SK-N-SH treated with all-trans-retinoic acid at 6 μM for 48 hours (cell line): Measurements from ENCODE around the gene SRMS.

Experiments used
- ATAC-seq: fragments of 200-7000 bp; cut with Tn5 transposase; 3 replicates; pipeline ENCODE4 v1.9.1; 2020; ENCODE audit warnings: mild to moderate bottlenecking, moderate library complexity
- ARNTL ChIP-seq: fragments of 450-650 bp; formaldehyde crosslinking; IDR thresholded peaks from 2 replicates; pipeline ENCODE4 v1.5.0; 2020; ENCODE audit warnings: low read depth, mild to moderate bottlenecking, moderate library complexity, borderline replicate concordance
- BACH2 ChIP-seq: fragments of 250-450 bp; sonication (Bioruptor Pico); IDR thresholded peaks from 2 replicates; pipeline ENCODE4 v1.9.0; 2021; ENCODE audit warnings: mild to moderate bottlenecking, borderline replicate concordance
- CREB5 ChIP-seq: fragments of 250-450 bp; sonication (Bioruptor Pico); IDR thresholded peaks from 2 replicates; pipeline ENCODE4 v1.5.1; 2020; ENCODE audit warnings: low read depth, mild to moderate bottlenecking, moderate library complexity
- CSDC2 ChIP-seq: fragments of 250-450 bp; sonication (Bioruptor Pico); IDR thresholded peaks from 2 replicates; pipeline ENCODE4 v1.5.0; 2020; ENCODE audit warnings: mild to moderate bottlenecking, moderate library complexity
- CSRNP3 ChIP-seq: fragments of 250-450 bp; sonication (Bioruptor Pico); IDR thresholded peaks from 2 replicates; pipeline ENCODE4 v1.5.1; 2021; ENCODE audit warnings: mild to moderate bottlenecking, moderate library complexity
- ESRRG ChIP-seq: fragments of 250-450 bp; sonication (Bioruptor Pico); IDR thresholded peaks from 2 replicates; pipeline ENCODE4 v1.6.1; 2021; ENCODE audit warnings: mild to moderate bottlenecking
- GLIS3 ChIP-seq: fragments of 250-450 bp; sonication (Bioruptor Pico); IDR thresholded peaks from 2 replicates; pipeline ENCODE4 v1.5.0; 2020; ENCODE audit warnings: mild to moderate bottlenecking, moderate library complexity
- ISL1 ChIP-seq: fragments of 250-450 bp; sonication (Bioruptor Pico); IDR thresholded peaks from 2 replicates; pipeline ENCODE4 v2.1.2; 2022; ENCODE audit warnings: mild to moderate bottlenecking, moderate library complexity
- OSR1 ChIP-seq: fragments of 250-450 bp; sonication (Bioruptor Pico); IDR thresholded peaks from 2 replicates; pipeline ENCODE4 v1.8.0; 2022; ENCODE audit warnings: moderate library complexity, mild to moderate bottlenecking, inconsistent platforms
- PATZ1 ChIP-seq: fragments of 250-450 bp; sonication (Bioruptor Pico); IDR thresholded peaks from 2 replicates; pipeline ENCODE4 v1.8.0; 2020; ENCODE audit warnings: mild to moderate bottlenecking, moderate library complexity, borderline replicate concordance
- PPARA ChIP-seq: fragments of 250-450 bp; sonication (Bioruptor Pico); IDR thresholded peaks from 2 replicates; pipeline ENCODE4 v1.5.0; 2020; ENCODE audit warnings: mild to moderate bottlenecking, borderline replicate concordance
- RARB ChIP-seq: fragments of 250-450 bp; sonication (Bioruptor Pico); IDR thresholded peaks from 2 replicates; pipeline ENCODE4 v1.8.0; 2021; ENCODE audit warnings: mild to moderate bottlenecking, moderate library complexity
- TCF4 ChIP-seq: fragments of 250-450 bp; sonication (Bioruptor Pico); IDR thresholded peaks from 2 replicates; pipeline ENCODE4 v1.8.0; 2021; ENCODE audit warnings: mild to moderate bottlenecking, moderate library complexity, borderline replicate concordance
- TOX ChIP-seq: fragments of 250-450 bp; sonication (Bioruptor Pico); IDR thresholded peaks from 2 replicates; pipeline ENCODE4 v1.8.0; 2021; ENCODE audit warnings: mild to moderate bottlenecking, moderate library complexity, borderline replicate concordance
- ZC3H10 ChIP-seq: fragments of 250-450 bp; sonication (Bioruptor Pico); IDR thresholded peaks from 2 replicates; pipeline ENCODE4 v1.5.1; 2021; ENCODE audit warnings: mild to moderate bottlenecking, moderate library complexity
- ZFP3 ChIP-seq: fragments of 250-450 bp; sonication (Bioruptor Pico); IDR thresholded peaks from 2 replicates; pipeline ENCODE4 v1.5.0; 2020; ENCODE audit warnings: mild to moderate bottlenecking, moderate library complexity
- ZNF565 ChIP-seq: fragments of 450-650 bp; formaldehyde crosslinking; conservative IDR thresholded peaks from 2 replicates; pipeline ENCODE4 v1.5.0; 2020; ENCODE audit warnings: low read depth, mild to moderate bottlenecking, moderate library complexity
- ZNF70 ChIP-seq: fragments of 450-650 bp; formaldehyde crosslinking; IDR thresholded peaks from 2 replicates; pipeline ENCODE4 v1.5.0; 2020; ENCODE audit warnings: mild to moderate bottlenecking, moderate library complexity
- ZNF8 ChIP-seq: fragments of 450-650 bp; formaldehyde crosslinking; IDR thresholded peaks from 2 replicates; pipeline ENCODE4 v1.5.0; 2020; ENCODE audit warnings: mild to moderate bottlenecking, moderate library complexity

The SRMS gene

DNA sequence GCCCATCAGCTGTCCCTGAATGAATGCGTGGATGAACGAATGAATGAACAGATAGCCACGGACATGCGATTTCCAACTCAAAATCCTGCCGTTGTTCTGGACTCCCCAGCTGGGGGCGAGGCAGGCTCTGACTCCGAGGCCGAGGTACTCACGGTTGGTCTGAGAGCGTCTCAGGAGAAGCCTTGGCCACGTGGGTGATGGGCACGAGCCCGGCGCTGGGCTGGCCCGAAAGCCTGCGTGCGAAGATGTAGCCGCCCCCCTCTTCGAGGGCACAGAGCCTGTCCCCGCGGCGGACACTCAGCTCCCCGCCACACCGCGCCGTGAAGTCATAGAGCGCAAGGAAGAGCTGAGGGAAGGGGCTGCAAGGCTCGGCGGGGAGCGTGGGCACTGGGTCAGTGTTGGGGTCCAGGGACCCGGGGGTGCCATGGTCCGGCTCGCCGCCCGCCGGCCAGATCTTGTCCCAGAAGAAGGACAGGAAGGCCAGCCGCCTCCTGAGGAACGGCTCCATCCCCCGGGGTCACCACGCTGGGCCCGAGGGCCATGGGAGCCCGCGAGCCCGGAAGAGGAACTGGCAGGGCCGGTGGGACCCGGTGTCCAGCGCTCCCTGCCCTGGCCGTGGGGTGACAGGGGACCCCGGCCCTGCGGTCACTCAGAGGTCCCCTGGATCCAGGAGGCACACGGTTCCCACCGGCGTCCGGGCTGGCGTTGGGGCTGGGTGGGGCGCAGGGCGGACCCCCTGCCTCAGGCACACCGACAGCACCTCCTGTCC, 409 bp downstream of the SRMS start (continued):
- no peak for TF ChIP-seq TOX
- no peak for TF ChIP-seq ARNTL (CRISPR knock-in tag)
- TF ChIP-seq CREB5 (CRISPR knock-in tag), result no peak
- no peak for TF ChIP-seq ZC3H10 (CRISPR knock-in tag)
- TF ChIP-seq ZNF70, result no peak
- no peak for TF ChIP-seq ZNF565

DNA sequence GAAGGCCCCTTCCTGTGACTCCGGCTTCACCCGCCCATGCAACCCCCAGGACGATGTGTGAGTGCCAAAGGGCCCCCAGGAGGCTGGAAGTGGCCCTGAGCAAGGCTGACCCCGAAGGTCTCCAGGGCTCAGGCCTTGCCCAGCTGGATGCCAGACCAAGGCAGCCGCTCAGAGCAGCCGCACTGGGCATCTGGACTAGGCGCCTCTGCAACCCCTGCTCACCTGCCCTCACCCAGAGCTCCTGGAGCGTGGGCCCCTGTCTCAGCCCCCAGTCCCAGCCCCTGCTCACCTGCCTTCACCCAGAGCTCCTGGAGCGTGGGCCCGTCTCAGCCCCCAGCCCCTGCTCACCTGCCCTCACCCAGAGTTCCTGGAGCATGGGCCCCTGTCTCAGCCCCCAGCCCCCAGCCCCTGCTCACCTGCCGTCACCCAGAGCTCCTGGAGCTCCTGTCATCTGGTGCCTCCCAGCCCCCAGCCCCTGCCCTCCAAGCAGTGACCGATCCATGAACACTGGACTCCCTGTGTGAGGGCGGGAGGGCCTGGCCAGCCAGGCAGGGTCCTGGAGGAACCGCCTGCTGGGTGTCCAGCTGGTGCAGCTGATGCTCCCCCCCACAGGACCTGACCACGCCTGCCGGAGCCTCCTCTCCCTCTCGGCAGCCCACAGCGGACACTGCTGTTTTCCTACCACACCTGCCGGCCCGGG, 1.1 kb downstream of the SRMS start:
- no peak for ATAC-seq
- TF ChIP-seq RARB (no peak), CREB5 (CRISPR knock-in tag) (no peak), TOX (no peak), ZNF8 (CRISPR knock-in tag) (no peak), ZNF565 (no peak), ZNF70 (no peak), PPARA (CRISPR knock-in tag) (no peak), ISL1 (CRISPR knock-in tag) (no peak)

DNA sequence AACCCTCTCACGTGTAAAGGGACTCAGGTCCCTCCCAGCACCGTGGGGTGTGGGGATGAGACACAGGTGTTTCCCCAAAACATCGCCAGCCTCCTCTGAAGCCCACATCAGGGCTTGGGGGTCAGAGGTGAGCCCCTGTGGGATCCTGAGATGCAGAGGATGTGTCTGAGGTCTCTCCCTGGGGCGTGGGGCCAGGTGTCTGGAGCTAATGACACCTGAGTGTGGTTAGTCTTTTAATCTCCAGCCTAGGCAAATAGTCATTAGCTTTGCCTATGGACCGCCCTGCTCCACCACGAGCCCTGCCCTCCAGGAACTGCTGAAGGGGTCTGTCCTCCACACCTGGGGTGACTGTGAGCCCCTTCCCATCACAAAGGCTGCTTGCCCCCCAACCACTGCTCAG, 1.7 kb downstream of the SRMS start:
- TF ChIP-seq PATZ1 (no peak), PPARA (CRISPR knock-in tag) (no peak), GLIS3 (no peak), TCF4 (no peak), RARB (no peak), ZNF70 (no peak)
- no peak for ATAC-seq

GRCh38 chr20:63544958-63545516, 2.5 kb downstream of the SRMS start:
- TF ChIP-seq ZFP3 (CRISPR knock-in tag) (no peak), BACH2 (CRISPR knock-in tag) (no peak), CSRNP3 (CRISPR knock-in tag) (no peak), ARNTL (CRISPR knock-in tag) (no peak), ZNF8 (CRISPR knock-in tag) (no peak), PPARA (CRISPR knock-in tag) (no peak), ESRRG (CRISPR knock-in tag) (no peak), RARB (no peak), GLIS3 (no peak), ZNF70 (no peak), ZNF565 (no peak), ISL1 (CRISPR knock-in tag) (no peak), CSDC2 (CRISPR knock-in tag) (no peak), PATZ1 (no peak), CREB5 (CRISPR knock-in tag) (no peak), OSR1 (CRISPR knock-in tag) (no peak)
- no peak for ATAC-seq
